GM12878 (cell line): ENCODE results near the gene GPRASP2. TPM values are rescaled to one million over a fixed set of nuclear protein-coding genes. Genes with fewer than 3 reads are reported as not detected.

Source experiments
- ATAC-seq: fragments of 200-7000 bp; cut with Tn5 transposase; 3 replicates; pipeline ENCODE4 v1.9.1; 2020; ENCODE audit warnings: mild to moderate bottlenecking, moderate library complexity
- BruUV-seq: library from RNA; stranded (reverse); fragments of 400-500 nt; replicated peaks from 2 replicates; lab custom pipeline; 2021; lab: Mats Ljungman, UMichigan
- CTCF ChIA-PET: fragments of 300-600 bp; sonication (Branson Sonifier 250); formaldehyde crosslinking; extraction: SDS; loops from one replicate; lab custom pipeline; 2021; ENCODE audit warnings: inconsistent platforms; lab: Yijun Ruan, JAX
- POLR2A ChIA-PET: fragments of 350-600 bp; formaldehyde crosslinking; extraction: SDS; loops from one replicate; lab custom pipeline; 2021; ENCODE audit warnings: inconsistent platforms; lab: Charles Lee
- RAD21 ChIA-PET: fragments of 300-600 bp; sonication (Branson Sonifier 250); formaldehyde crosslinking; loops from one replicate; lab custom pipeline; 2023; ENCODE audit warnings: antibody characterized with exemption; ENCODE audit not compliant: unreplicated experiment; lab: Charles Lee
- SMC1A ChIA-PET: fragments of 300-600 bp; sonication (Branson Sonifier 250); formaldehyde crosslinking; loops from one replicate; lab custom pipeline; 2023; ENCODE audit not compliant: unreplicated experiment, uncharacterized antibody; lab: Charles Lee
- DNase-seq: peaks from one replicate; pipeline ENCODE4 v3.0.0-alpha.2; 2011; ENCODE audit warnings: low read depth, low spot score
- FAIRE-seq: peaks from 3 replicates; lab custom pipeline; 2011; peaks lifted over from hg19 to GRCh38; lab: Jason Lieb, UNC
- H2AFZ ChIP-seq: 2 replicates; pipeline ENCODE4 v1.6.0; 2011; ENCODE audit warnings: low read depth, low read length, control low read depth; ENCODE audit not compliant: control insufficient read depth
- H3K27ac ChIP-seq: 2 replicates; pipeline ENCODE4 v1.5.1; 2011; ENCODE audit warnings: control low read depth; ENCODE audit not compliant: control insufficient read depth, insufficient read depth
- H3K27me3 ChIP-seq, 2 experiments: replicated peaks in 1 of 2; 2 replicates each; pipeline versions ENCODE4 v1.6.0 to v1.6.1; 2011; ENCODE audit warnings: low read length in 1 of 2; ENCODE audit not compliant: control insufficient read depth in 2 of 2, insufficient read depth in 2 of 2
- H3K36me3 ChIP-seq, 2 experiments: 2 replicates each; pipeline ENCODE4 v1.5.1; 2011; ENCODE audit warnings: low read length in 1 of 2; ENCODE audit not compliant: control insufficient read depth in 2 of 2, insufficient read depth in 2 of 2
- H3K4me1 ChIP-seq: 2 replicates; pipeline ENCODE4 v1.6.1; 2011; ENCODE audit warnings: mild to moderate bottlenecking, low read length, moderate library complexity, mixed read lengths; ENCODE audit not compliant: control insufficient read depth, insufficient read depth
- H3K4me2 ChIP-seq: 2 replicates; pipeline ENCODE4 v1.6.0; 2011; ENCODE audit warnings: control low read depth; ENCODE audit not compliant: control insufficient read depth, insufficient read depth
- H3K4me3 ChIP-seq: fragments of 200-600 bp; sonication (generic); 2 replicates; pipeline ENCODE4 v1.5.1; 2016
- H3K79me2 ChIP-seq: 2 replicates; pipeline ENCODE4 v1.6.0; 2011; ENCODE audit warnings: low read length; ENCODE audit not compliant: control insufficient read depth, insufficient read depth
- H3K9ac ChIP-seq: 2 replicates; pipeline ENCODE4 v1.8.0; 2011; ENCODE audit warnings: low read length, control low read depth, mixed read lengths; ENCODE audit not compliant: control insufficient read depth, insufficient read depth
- H3K9me3 ChIP-seq: replicated peaks from 3 replicates; pipeline ENCODE4 v1.5.1; 2011; ENCODE audit warnings: mild to moderate bottlenecking, low read length; ENCODE audit not compliant: control insufficient read depth, insufficient read depth
- H4K20me1 ChIP-seq: 2 replicates; pipeline ENCODE4 v1.6.0; 2011; ENCODE audit not compliant: control insufficient read depth, insufficient read depth
- ATF7 ChIP-seq: fragments of 450-650 bp; IDR thresholded peaks from 2 replicates; pipeline ENCODE4 v1.6.1; 2016; ENCODE audit warnings: low read depth, mild to moderate bottlenecking
- BHLHE40 ChIP-seq, 2 experiments: fragments of 450-650 bp in 1 of 2; IDR thresholded peaks; 2 replicates each; pipeline ENCODE4 v1.6.1; 2011 to 2017; ENCODE audit warnings: low read depth in 2 of 2, borderline replicate concordance in 1 of 2, improper control_type of control experiment in 1 of 2, low read length in 1 of 2, mild to moderate bottlenecking in 1 of 2
- CHD2 ChIP-seq: IDR thresholded peaks from 2 replicates; pipeline ENCODE4 v1.6.1; 2011; ENCODE audit warnings: low read depth, low read length, improper control_type of control experiment, borderline replicate concordance
- FOS ChIP-seq: IDR thresholded peaks from 3 replicates; pipeline ENCODE4 v1.6.1; 2011; ENCODE audit warnings: borderline replicate concordance; ENCODE audit not compliant: insufficient read length; ENCODE audit errors: extremely low read depth
- IKZF1 ChIP-seq: fragments of 450-650 bp; conservative IDR thresholded peaks from 2 replicates; pipeline ENCODE4 v1.6.1; 2017; ENCODE audit warnings: antibody characterized with exemption, mild to moderate bottlenecking
- MXI1 ChIP-seq: fragments of 150-350 bp; IDR thresholded peaks from 2 replicates; pipeline ENCODE4 v1.6.1; 2011; ENCODE audit warnings: low read depth, mild to moderate bottlenecking, inconsistent platforms, low read length, improper control_type of control experiment
- NFIC ChIP-seq: IDR thresholded peaks from 2 replicates; pipeline ENCODE4 v1.6.1; 2012; ENCODE audit warnings: low read depth, mild to moderate bottlenecking, inconsistent platforms, low read length, moderate library complexity
- NFXL1 ChIP-seq: fragments of 450-650 bp; IDR thresholded peaks from 2 replicates; pipeline ENCODE4 v1.6.1; 2017; ENCODE audit warnings: antibody characterized with exemption, mild to moderate bottlenecking, borderline replicate concordance
- NR2C1 ChIP-seq: fragments of 450-650 bp; IDR thresholded peaks from 2 replicates; pipeline ENCODE4 v1.6.1; 2017; ENCODE audit warnings: antibody characterized with exemption, mild to moderate bottlenecking, moderate library complexity
- PAX5 ChIP-seq: IDR thresholded peaks from 2 replicates; pipeline ENCODE4 v1.6.1; 2011; ENCODE audit warnings: low read depth, low read length, borderline replicate concordance
- RAD51 ChIP-seq: fragments of 450-650 bp; IDR thresholded peaks from 2 replicates; pipeline ENCODE4 v1.6.1; 2016; ENCODE audit warnings: moderate library complexity, mild to moderate bottlenecking, inconsistent platforms
- SMARCA5 ChIP-seq: fragments of 450-650 bp; IDR thresholded peaks from 2 replicates; pipeline ENCODE4 v1.6.1; 2017; ENCODE audit warnings: mild to moderate bottlenecking
- SREBF2 ChIP-seq: IDR thresholded peaks from 2 replicates; pipeline ENCODE4 v1.6.1; 2012; ENCODE audit warnings: mild to moderate bottlenecking, low read length
- TCF7 ChIP-seq: IDR thresholded peaks from 2 replicates; pipeline ENCODE4 v1.6.1; 2014; ENCODE audit warnings: antibody characterized with exemption, borderline replicate concordance
- WGBS: methylation state at CpG from one replicate; pipeline ENCODE4 v1.1.6; 2016; ENCODE audit warnings: low lambda C conversion rate; ENCODE audit not compliant: insufficient replicate concordance, insufficient coverage; ENCODE audit errors: missing lambda C conversion rate; 5-methylcytosine and 5-hydroxymethylcytosine counted together
- in situ Hi-C: fragments of 300-500 bp; cut with MboI; formaldehyde crosslinking; loops from 9 replicates; pipeline ENCODE4 v1.14.3; 2018; ENCODE audit warnings: mixed read lengths
- intact Hi-C: fragments of 100-400 bp; cut with micrococcal nuclease; formaldehyde crosslinking; loops from one replicate; pipeline ENCODE4 v1.14.2; 2022; ENCODE audit not compliant: unreplicated experiment
- polyA plus RNA-seq, 11 experiments: library from polyadenylated mRNA; depleted of rRNA in 4 of 11; unstranded in 6 of 11; stranded (reverse) in 5 of 11; fragments of >200 nt; fragmentation: Nextera tagmentation in 4 of 11; fragmentation: Illumina TruSeq in 1 of 11; extraction: Ambion mirVana in 4 of 11; extraction: Trizol in 1 of 11; gene quantifications; 1 replicate in 1 of 11; 2 replicates in 10 of 11; pipeline versions ENCODE4 v1.2.1 to v1.2.3, GENCODE V29; 2011 to 2016; ENCODE audit warnings: inconsistent platforms in 2 of 11, missing spikeins in 2 of 11, low read depth in 1 of 11
- total RNA-seq, 4 experiments: library from RNA; depleted of rRNA in 3 of 4; stranded (reverse); fragments of >200 nt in 3 of 4; fragmentation: Illumina TruSeq in 1 of 4; extraction: Trizol in 1 of 4; gene quantifications; 2 replicates each; pipeline versions ENCODE4 v1.2.1 to v1.2.3, GENCODE V29; 2013 to 2021
- TF ChIP-seq, protein P1 (sequence below): fragments of 450-650 bp; IDR thresholded peaks from 2 replicates; pipeline ENCODE4 v1.6.1; 2014; ENCODE audit warnings: mild to moderate bottlenecking
- TF ChIP-seq, protein P2 (sequence below): fragments of 450-650 bp; IDR thresholded peaks from 2 replicates; pipeline ENCODE4 v1.6.1; 2017; ENCODE audit warnings: low read depth, mild to moderate bottlenecking, moderate library complexity

The GPRASP2 gene
- total and polyA plus RNA-seq, 10 of the 15 experiments (the other 5 are each of a cell fraction or from before 2014, with no cell fraction given), result 0.08 to 0.27 (median 0.19) TPM; not detected in 1

DNA sequence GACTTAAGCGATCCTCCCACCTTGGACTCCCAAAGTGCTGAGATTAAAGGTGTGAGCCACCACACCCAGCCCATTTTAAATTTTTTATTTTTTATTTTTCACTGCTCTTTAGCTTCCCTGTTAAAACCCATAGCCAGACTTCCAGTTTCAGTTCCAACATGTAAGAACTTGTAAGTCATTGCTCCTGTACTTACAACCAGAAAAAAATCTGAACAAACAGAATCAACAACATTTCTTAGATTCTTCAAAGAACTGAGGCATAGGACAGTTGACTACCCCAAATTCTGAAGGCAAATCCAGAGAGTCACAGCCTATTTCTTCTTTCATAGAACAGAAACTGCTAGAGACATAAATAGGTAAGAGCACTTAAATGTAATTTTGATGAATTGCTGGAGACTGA lies 16.4 kb downstream of the GPRASP2 start:
- WGBS, result 57% methylated on average over 1 of the region's 1 CpG
- POLR2A ChIA-PET, result no interaction called here
- in situ Hi-C loops, result no loop called here
- FAIRE-seq (no peak), DNase-seq (no peak), ATAC-seq (no peak)
- RAD21 ChIA-PET, result no interaction called here
- intact Hi-C loops, result no loop called here
- H3K9me3 ChIP-seq, result no peaks in the 10 kb centered on the region
- H3K79me2 ChIP-seq, result no peaks in the 10 kb centered on the region
- CTCF ChIA-PET, result no interaction called here
- H4K20me1 ChIP-seq, result no peaks in the 10 kb centered on the region
- no peak overlapping the region for H2AFZ ChIP-seq
- SMC1A ChIA-PET, result no interaction called here
- no peak overlapping the region for H3K4me3 ChIP-seq
- H3K27ac ChIP-seq, result no peak overlapping the region
- H3K9ac ChIP-seq, result no peak overlapping the region
- H3K4me1 ChIP-seq, result no peaks in the 10 kb centered on the region
- H3K4me2 ChIP-seq, result no peak overlapping the region
- no TSS peak for BruUV-seq
- no peaks in the 10 kb centered on the region; a peak in 1 of 4 replicates for H3K27me3 ChIP-seq
- TF ChIP-seq PAX5 (no peak), SMARCA5 (no peak), MXI1 (no peak), NR2C1 (no peak), RAD51 (no peak), NFIC (no peak), FOS (no peak), TCF7 (no peak), SREBF2 (no peak), NFXL1 (no peak), ATF7 (no peak), BHLHE40 (IDR thresholded peaks at IDR 0.05; ENCODE audit: borderline replicate concordance in 1 of 2, low read depth in 2 of 2, low read length in 1 of 2) (no peak), CHD2 (no peak), IKZF1 (no peak)
- TF ChIP-seq, protein P1, sequence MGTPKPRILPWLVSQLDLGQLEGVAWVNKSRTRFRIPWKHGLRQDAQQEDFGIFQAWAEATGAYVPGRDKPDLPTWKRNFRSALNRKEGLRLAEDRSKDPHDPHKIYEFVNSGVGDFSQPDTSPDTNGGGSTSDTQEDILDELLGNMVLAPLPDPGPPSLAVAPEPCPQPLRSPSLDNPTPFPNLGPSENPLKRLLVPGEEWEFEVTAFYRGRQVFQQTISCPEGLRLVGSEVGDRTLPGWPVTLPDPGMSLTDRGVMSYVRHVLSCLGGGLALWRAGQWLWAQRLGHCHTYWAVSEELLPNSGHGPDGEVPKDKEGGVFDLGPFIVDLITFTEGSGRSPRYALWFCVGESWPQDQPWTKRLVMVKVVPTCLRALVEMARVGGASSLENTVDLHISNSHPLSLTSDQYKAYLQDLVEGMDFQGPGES, result no peak
- TF ChIP-seq, protein P2, sequence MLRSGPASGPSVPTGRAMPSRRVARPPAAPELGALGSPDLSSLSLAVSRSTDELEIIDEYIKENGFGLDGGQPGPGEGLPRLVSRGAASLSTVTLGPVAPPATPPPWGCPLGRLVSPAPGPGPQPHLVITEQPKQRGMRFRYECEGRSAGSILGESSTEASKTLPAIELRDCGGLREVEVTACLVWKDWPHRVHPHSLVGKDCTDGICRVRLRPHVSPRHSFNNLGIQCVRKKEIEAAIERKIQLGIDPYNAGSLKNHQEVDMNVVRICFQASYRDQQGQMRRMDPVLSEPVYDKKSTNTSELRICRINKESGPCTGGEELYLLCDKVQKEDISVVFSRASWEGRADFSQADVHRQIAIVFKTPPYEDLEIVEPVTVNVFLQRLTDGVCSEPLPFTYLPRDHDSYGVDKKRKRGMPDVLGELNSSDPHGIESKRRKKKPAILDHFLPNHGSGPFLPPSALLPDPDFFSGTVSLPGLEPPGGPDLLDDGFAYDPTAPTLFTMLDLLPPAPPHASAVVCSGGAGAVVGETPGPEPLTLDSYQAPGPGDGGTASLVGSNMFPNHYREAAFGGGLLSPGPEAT, result no peak
- TF ChIP-seq, all 136 proteins: peak for 0
- no peaks in the 10 kb centered on the region for H3K36me3 ChIP-seq
